HG02852 (cell line): ENCODE data around the gene SMIM24.
"Not testable (repeated sequence)": the region's sequence is repeated elsewhere in the genome, so short reads cannot be mapped to it uniquely, and the experiment has no call there.

Experiments used
- ATAC-seq: cut with Tn5 transposase; IDR thresholded peaks from one replicate; pipeline ENCODE4 v1.9.1; 2021; ENCODE audit warnings: mild to moderate bottlenecking, moderate library complexity; ENCODE audit not compliant: unreplicated experiment

Gene SMIM24

DNA sequence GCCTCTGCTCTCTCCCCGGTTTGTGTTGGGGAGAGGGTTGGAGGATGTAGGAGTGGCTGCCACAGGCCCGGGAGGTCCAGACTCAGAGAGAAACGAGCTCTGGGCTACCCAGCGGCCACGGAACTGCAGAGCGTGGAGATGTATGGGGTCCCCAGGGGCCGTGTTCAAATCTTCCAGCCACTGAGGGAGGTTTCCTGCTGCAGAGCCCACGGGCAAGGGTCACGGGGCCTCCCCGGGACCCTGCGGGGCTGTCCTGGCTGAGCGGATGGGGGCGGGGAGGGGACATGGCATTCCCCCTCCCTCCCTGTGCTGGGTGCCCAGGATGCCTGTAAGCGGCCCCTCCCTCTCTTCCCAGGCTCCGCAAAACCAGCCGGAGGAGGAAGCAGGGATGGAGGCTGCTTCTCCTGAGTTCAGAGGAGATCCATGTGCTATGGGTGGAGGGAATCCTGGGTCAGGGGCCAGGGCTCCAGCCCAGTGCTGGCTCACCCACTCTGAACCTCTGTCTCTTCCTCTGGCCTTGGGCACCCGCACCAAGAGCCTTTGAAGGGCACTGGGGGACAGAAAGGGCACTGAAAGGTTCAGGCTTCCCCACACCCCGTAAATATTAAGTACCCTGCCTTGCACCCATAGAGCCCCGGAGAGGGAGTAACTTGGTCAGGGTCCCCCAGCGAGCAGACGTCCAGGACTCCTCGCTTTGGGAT lies 22.6 kb downstream of the SMIM24 start:
- ATAC-seq: no peak

DNA sequence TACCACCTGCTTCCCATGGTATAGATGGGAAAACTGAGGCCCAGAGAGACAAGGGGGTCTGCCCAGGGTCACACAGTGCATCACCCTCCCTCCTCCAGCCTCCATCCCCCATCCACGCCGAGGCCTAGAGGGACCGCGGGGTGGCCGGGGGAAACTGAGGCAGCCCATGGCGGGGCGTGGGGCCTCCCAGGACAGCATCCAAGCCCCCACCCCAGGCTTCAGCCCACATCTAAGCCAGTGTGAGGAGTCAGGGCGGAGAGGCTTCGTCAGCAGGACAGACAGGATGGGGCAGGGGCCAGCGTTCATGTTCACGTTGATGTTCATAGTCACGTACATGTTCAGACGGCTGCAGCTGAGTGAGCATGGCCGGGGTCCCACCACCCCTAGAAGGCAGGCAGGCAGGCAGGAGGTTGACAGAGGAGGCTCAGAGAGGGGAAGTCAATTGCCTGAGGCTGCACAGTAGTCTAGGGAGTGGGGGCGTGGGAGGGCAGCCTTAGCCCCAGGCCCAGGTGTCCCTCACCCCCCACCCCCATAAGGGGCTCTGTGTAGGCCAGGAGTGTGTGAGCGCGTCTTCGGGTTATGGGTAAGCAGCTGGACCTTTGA lies 23.3 kb downstream of the SMIM24 start:
- ATAC-seq: no peak

- ATAC-seq: no peak
Measured at GRCh38 chr19:3455960-3456601, 24.2 kb downstream of the SMIM24 start.

- no peak for ATAC-seq
Measured at GRCh38 chr19:3455393-3455955, 24.9 kb downstream of the SMIM24 start.

GRCh38 chr19:3454656-3455392 lies 25.5 kb downstream of the SMIM24 start:
- ATAC-seq: no peak

DNA sequence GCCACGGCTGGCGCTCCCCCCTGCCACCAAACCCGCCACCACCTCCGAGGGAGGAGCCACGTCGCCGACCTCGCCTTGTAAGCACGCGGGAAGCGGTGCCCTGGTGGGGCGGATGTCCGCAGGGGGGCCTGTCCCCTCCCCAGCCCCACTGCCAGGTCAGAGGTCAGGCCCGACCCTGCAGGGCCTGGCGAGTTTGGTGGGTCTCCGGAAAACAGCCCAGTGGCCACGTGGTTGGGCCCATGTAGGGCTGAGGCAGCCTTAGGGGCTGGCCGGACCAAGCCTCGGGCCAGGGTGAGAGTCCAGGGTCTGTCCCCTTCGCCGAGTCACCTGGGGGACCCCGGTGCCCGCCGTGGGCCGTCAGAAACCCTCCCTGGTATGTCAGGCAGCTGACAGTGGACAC lies 26.5 kb downstream of the SMIM24 start:
- no peak for ATAC-seq

- not testable (repeated sequence) for ATAC-seq
Measured at GRCh38 chr19:3452942-3453214, 27.4 kb downstream of the SMIM24 start.

- ATAC-seq: no peak
Measured at GRCh38 chr19:3452171-3452941, 28.0 kb downstream of the SMIM24 start.

DNA sequence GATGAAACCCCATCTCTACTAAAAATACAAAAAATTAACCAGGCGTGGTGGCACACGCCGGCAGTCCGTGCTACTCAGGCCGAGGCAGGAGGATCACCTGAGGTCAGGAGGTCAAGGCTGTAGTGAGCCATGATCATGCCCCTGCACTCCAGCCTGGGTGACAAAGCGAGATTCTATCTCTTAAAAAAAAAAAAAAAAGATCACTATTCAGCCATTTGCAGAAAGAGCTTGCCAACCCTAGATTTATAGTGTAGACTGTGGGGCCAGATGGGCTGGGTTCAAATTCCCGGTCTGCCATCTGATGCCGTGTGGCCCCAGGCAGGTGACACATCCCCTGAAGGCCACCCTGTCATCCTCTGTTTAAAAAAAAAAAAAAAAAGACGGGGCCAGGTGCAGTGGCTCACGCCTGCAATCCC lies 28.9 kb downstream of the SMIM24 start:
- ATAC-seq: no peak

- ATAC-seq: no peak
Measured at GRCh38 chr19:3450796-3451411, 29.4 kb downstream of the SMIM24 start.

- ATAC-seq: no peak
Measured at GRCh38 chr19:3448616-3449334, 31.6 kb downstream of the SMIM24 start.

DNA sequence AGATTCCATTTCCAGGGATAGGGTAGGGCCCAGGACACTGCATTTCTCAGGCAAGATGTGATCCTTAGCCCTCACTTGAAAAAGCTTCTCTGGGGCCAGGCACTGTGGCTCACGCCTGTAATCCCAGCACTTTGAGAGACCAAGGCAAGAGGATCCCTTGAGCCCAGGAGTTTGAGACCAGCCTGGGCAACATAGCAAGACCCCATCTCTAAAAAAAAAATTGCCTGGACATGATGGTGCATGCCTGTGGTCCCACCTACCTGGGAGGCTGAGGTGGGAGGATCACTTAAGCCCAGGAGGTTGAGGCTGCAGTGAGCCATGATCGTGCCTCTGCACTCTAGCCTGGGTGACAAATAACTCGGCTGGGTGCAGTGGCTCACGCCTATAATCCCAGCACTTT lies 33.7 kb downstream of the SMIM24 start:
- ATAC-seq: not testable (repeated sequence)

- ATAC-seq: no peak
Measured at GRCh38 chr19:3444695-3445234, 35.6 kb downstream of the SMIM24 start.

GRCh38 chr19:3443840-3444694 lies 36.3 kb downstream of the SMIM24 start:
- no peak for ATAC-seq

GRCh38 chr19:3442487-3443071 lies 37.7 kb downstream of the SMIM24 start:
- no peak for ATAC-seq

GRCh38 chr19:3441986-3442329 lies 38.4 kb downstream of the SMIM24 start:
- ATAC-seq: no peak

DNA sequence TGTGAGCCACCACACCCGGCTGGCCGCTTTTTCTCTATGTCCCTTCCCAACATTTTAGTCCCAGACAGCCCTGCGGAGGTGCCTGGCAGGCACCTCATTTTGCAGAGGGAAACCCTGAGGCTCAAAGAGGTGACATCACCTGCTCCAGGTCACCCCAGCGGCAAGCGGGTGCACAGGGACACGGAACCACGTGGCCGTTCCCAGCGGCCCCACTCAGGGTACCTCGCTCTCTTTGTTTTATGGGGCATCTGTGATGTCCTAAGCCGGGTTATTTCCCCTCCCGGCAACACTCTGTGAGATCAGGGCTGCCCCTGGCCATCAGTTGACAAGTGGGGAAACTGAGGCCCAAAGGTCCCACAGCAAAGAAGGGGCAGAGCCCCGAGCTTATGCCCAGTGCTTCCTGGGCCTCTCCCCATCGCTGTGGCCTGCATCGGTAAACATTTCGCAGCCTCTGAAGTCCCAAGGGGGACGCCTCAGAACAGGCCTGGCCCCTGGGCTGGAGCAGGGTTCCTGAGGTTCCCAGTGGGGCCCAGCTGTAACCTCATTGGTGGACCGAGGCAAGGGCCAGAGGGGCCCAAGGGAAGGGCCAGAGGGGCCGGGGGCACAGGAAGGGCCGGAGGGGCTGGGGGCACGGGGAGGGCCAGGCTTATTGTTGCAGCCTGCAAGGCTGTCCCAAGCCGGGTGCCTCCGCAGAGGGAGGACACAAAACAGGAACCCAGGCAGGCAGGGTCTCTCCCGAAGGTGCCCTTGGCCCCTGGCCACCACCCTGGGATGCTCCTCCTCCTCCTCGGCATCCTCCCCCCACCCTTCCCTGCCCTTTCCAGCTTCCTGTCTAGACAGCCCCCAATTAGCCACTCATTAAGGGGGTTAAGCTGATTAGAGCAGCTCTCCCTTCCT lies 39.0 kb downstream of the SMIM24 start:
- no peak for ATAC-seq
